Measurements from ENCODE around the gene IL15. TPM values are rescaled to one million over a fixed set of nuclear protein-coding genes. Genes with fewer than 3 reads are reported as not detected.

Gene IL15
- polyA plus RNA-seq, 2 of the 4 experiments (the other 2 are of a cell fraction): 14.1 to 32.3 TPM

DNA sequence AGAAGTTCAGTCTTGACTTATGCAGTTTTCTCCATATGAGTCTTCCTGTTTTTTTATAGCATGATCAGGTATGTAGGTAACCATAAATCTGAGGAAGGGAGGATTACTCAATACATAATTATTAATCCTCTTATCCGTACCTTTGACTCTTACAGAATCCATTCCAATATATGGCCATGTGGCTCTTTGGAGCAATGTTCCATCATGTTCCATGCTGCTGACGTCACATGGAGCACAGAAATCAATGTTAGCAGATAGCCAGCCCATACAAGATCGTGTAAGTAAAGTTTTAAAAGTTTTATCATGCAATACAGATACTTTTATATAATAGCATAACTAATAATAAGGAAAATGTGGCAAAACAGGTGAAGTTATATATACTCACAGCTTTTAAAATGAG lies 19.6 kb downstream of the IL15 start:
- ATAC-seq (no peak), FAIRE-seq (no peak), DNase-seq (ENCODE audit: low read depth in 1 of 2, low spot score in 1 of 2) (no peak)
- no peak for TF ChIP-seq HDAC2 (IDR thresholded peaks at IDR 0.05)
- TF ChIP-seq ZSCAN20 (CRISPR knock-in tag; IDR thresholded peaks at IDR 0.05): no peak
- no peak for TF ChIP-seq MAFK (IDR thresholded peaks at IDR 0.05; ENCODE audit: partially characterized antibody)
- TF ChIP-seq KDM1A (IDR thresholded peaks at IDR 0.05; ENCODE audit: low read depth): no peak
- no peak for TF ChIP-seq TP53 (CRISPR knock-in tag; IDR thresholded peaks at IDR 0.05)
- TF ChIP-seq, protein P1, sequence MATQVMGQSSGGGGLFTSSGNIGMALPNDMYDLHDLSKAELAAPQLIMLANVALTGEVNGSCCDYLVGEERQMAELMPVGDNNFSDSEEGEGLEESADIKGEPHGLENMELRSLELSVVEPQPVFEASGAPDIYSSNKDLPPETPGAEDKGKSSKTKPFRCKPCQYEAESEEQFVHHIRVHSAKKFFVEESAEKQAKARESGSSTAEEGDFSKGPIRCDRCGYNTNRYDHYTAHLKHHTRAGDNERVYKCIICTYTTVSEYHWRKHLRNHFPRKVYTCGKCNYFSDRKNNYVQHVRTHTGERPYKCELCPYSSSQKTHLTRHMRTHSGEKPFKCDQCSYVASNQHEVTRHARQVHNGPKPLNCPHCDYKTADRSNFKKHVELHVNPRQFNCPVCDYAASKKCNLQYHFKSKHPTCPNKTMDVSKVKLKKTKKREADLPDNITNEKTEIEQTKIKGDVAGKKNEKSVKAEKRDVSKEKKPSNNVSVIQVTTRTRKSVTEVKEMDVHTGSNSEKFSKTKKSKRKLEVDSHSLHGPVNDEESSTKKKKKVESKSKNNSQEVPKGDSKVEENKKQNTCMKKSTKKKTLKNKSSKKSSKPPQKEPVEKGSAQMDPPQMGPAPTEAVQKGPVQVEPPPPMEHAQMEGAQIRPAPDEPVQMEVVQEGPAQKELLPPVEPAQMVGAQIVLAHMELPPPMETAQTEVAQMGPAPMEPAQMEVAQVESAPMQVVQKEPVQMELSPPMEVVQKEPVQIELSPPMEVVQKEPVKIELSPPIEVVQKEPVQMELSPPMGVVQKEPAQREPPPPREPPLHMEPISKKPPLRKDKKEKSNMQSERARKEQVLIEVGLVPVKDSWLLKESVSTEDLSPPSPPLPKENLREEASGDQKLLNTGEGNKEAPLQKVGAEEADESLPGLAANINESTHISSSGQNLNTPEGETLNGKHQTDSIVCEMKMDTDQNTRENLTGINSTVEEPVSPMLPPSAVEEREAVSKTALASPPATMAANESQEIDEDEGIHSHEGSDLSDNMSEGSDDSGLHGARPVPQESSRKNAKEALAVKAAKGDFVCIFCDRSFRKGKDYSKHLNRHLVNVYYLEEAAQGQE (IDR thresholded peaks at IDR 0.05): no peak
- TF ChIP-seq CHD4 (IDR thresholded peaks at IDR 0.05; ENCODE audit: borderline replicate concordance): no peak
- no peak for TF ChIP-seq POLR2A (IDR thresholded peaks at IDR 0.05; ENCODE audit: low read length)
- TF ChIP-seq, protein P2, sequence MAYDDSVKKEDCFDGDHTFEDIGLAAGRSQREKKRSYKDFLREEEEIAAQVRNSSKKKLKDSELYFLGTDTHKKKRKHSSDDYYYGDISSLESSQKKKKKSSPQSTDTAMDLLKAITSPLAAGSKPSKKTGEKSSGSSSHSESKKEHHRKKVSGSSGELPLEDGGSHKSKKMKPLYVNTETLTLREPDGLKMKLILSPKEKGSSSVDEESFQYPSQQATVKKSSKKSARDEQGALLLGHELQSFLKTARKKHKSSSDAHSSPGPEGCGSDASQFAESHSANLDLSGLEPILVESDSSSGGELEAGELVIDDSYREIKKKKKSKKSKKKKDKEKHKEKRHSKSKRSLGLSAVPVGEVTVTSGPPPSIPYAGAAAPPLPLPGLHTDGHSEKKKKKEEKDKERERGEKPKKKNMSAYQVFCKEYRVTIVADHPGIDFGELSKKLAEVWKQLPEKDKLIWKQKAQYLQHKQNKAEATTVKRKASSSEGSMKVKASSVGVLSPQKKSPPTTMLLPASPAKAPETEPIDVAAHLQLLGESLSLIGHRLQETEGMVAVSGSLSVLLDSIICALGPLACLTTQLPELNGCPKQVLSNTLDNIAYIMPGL (CRISPR knock-in tag; IDR thresholded peaks at IDR 0.05; ENCODE audit: borderline replicate concordance): no peak
- no peak for TF ChIP-seq PHF8 (IDR thresholded peaks at IDR 0.05; ENCODE audit: borderline replicate concordance, low read depth)
- TF ChIP-seq, protein P3, sequence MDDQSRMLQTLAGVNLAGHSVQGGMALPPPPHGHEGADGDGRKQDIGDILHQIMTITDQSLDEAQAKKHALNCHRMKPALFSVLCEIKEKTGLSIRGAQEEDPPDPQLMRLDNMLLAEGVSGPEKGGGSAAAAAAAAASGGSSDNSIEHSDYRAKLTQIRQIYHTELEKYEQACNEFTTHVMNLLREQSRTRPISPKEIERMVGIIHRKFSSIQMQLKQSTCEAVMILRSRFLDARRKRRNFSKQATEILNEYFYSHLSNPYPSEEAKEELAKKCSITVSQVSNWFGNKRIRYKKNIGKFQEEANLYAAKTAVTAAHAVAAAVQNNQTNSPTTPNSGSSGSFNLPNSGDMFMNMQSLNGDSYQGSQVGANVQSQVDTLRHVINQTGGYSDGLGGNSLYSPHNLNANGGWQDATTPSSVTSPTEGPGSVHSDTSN (IDR thresholded peaks at IDR 0.05): no peak
- TF ChIP-seq KDM5A (IDR thresholded peaks at IDR 0.05): no peak
- no peak for TF ChIP-seq ESRRA (IDR thresholded peaks at IDR 0.05; ENCODE audit: borderline replicate concordance, low read length)
- no peak for TF ChIP-seq SMC3 (IDR thresholded peaks at IDR 0.05)
- TF ChIP-seq NFE2L2 (conservative IDR thresholded peaks at IDR 0.05; ENCODE audit: low read length): no peak
- TF ChIP-seq, protein P4, sequence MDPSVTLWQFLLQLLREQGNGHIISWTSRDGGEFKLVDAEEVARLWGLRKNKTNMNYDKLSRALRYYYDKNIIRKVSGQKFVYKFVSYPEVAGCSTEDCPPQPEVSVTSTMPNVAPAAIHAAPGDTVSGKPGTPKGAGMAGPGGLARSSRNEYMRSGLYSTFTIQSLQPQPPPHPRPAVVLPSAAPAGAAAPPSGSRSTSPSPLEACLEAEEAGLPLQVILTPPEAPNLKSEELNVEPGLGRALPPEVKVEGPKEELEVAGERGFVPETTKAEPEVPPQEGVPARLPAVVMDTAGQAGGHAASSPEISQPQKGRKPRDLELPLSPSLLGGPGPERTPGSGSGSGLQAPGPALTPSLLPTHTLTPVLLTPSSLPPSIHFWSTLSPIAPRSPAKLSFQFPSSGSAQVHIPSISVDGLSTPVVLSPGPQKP (IDR thresholded peaks at IDR 0.05; ENCODE audit: low read depth, low read length): no peak
- no peak for TF ChIP-seq BHLHE40 (IDR thresholded peaks at IDR 0.05; ENCODE audit: low read depth, low read length)
- no peak for TF ChIP-seq CBX8 (IDR thresholded peaks at IDR 0.05)
- Histone ChIP-seq H3K27ac (no peak overlapping the region), H3K4me3 (no peak overlapping the region), H3K4me2 (no peak overlapping the region), H3K4me1 (peaks cover 40% of the 10 kb centered on the region; the same call in 2 of the 3 replicates), H3K9me3 (no peaks in the 10 kb centered on the region)
- WGBS (ENCODE audit: missing lambda C conversion rate): 83% methylated on average over 3 of the region's 3 CpGs
- ChIA-PET CTCF (interaction anchor here (1.4 kb wide), 1 partner anchor 9 kb away, joined by 5 read pairs; no protein-coding TSS in a partner anchor), POLR2A (no interaction called here)

DNA sequence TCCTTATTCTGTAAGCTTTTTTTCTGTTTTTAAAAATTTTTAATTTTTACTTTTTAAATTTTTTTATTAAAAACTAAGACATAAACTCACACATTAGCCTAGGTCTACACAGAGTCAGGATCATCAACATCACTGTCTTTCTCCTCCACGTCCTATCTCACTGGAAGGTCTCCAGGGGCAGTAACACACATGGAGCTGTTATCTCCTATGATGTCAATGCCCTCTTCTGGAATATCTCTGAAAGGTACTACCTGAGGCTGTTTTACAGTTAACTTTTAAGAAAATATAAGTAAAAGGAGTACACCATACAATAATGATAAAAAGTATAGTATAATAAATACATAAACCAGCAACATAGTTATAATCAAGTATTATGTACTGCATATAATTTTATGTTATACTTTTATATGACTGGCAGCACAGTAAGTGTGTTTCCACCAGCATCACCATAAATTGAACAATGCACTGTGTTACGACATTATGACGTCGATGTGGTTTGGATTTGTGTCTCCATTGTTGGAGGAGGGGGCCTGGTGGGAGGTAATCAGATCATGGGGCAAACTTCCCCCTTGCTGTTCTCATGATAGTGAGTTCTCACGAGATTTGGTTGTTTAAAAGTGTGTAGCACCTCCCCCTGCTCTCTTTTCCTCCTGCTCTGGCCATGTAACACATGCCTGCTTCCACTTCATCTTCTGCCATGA lies 21.3 kb downstream of the IL15 start:
- TF ChIP-seq RAD21 (conservative IDR thresholded peaks at IDR 0.05 in 1 of 2, IDR thresholded peaks at IDR 0.05 in 1 of 2) (peak in 1 of 2 experiments; percentile 35; a peak in 2 of 5 replicates), JUNB (IDR thresholded peaks at IDR 0.05) (no peak), ESRRA (IDR thresholded peaks at IDR 0.05; ENCODE audit: borderline replicate concordance, low read length) (no peak), KDM5A (IDR thresholded peaks at IDR 0.05) (no peak), CHD2 (IDR thresholded peaks at IDR 0.05; ENCODE audit: low read length, partially characterized antibody) (no peak), SMC3 (IDR thresholded peaks at IDR 0.05) (0 out of 3 replicates have a peak, but pooled peaks have one; percentile 33)
- TF ChIP-seq, protein P1 (IDR thresholded peaks at IDR 0.05): no peak
- ChIA-PET POLR2A (no interaction called here), CTCF (interaction anchor here (1.1 kb wide), 1 partner anchor 312 kb away, joined by 3 read pairs; no protein-coding TSS in a partner anchor)
- WGBS (ENCODE audit: missing lambda C conversion rate): 83% methylated on average over 5 of the region's 5 CpGs
- Histone ChIP-seq H3K4me1 (peaks cover 32% of the 10 kb centered on the region; the same call in 2 of the 3 replicates), H3K9me3 (no peaks in the 10 kb centered on the region), H3K4me2 (no peak overlapping the region), H3K4me3 (no peak overlapping the region), H3K27ac (peak overlapping the region; percentile 5 to 64; a peak in 3 of 6 replicates)
- DNase-seq (ENCODE audit: low read depth in 1 of 2, low spot score in 1 of 2) (no peak), FAIRE-seq (no peak), ATAC-seq (peak in 1 of 2 experiments; percentile 36; a peak in 1 of 6 replicates)

Data from A549 (cell line).